Spinal cord (tissue), 10 donors: ENCODE data around the gene AGAP2. TPM values are rescaled to one million over a fixed set of nuclear protein-coding genes. Genes with fewer than 3 reads are reported as not detected.

Source experiments
- DNase-seq, 6 donors: peaks; one replicate each; pipeline versions ENCODE4 v3.0.0 to v3.0.0-alpha.2; 2013 to 2015; ENCODE audit warnings: low spot score in 6 of 6, low read depth in 4 of 6
- H3K27ac ChIP-seq: one replicate; pipeline ENCODE4 v1.5.1; 2013; ENCODE audit warnings: low read depth, low read length, control low read depth
- H3K27me3 ChIP-seq: one replicate; pipeline ENCODE4 v1.6.1; 2013; ENCODE audit warnings: low read length; ENCODE audit not compliant: control insufficient read depth, insufficient read depth
- H3K36me3 ChIP-seq: one replicate; pipeline ENCODE4 v1.6.1; 2013; ENCODE audit warnings: low read length; ENCODE audit not compliant: control insufficient read depth, insufficient read depth
- H3K4me1 ChIP-seq: one replicate; pipeline ENCODE4 v1.6.1; 2013; ENCODE audit warnings: low read length; ENCODE audit not compliant: control insufficient read depth, insufficient read depth
- H3K4me3 ChIP-seq: one replicate; pipeline ENCODE4 v1.5.1; 2013; ENCODE audit warnings: low read depth, low read length, control low read depth
- H3K9me3 ChIP-seq: one replicate; pipeline ENCODE4 v1.6.1; 2013; ENCODE audit warnings: low read length; ENCODE audit not compliant: control insufficient read depth, insufficient read depth
- WGBS: methylation state at CpG from one replicate; pipeline ENCODE4 v1.1.5; 2013; ENCODE audit warnings: missing lambda C conversion rate; ENCODE audit not compliant: insufficient coverage; 5-methylcytosine and 5-hydroxymethylcytosine counted together
- polyA plus RNA-seq, 2 donors: library from polyadenylated mRNA; unstranded; fragments of 120-200 nt; gene quantifications; one replicate each; pipeline ENCODE4 v1.2.1, GENCODE V29; 2013; ENCODE audit not compliant: insufficient read length in 2 of 2
- total RNA-seq, 2 donors: library from RNA; depleted of rRNA in 1 of 2; stranded (reverse); fragments of 120-200 nt in 1 of 2; fragments of >200 nt in 1 of 2; gene quantifications; one replicate each; pipeline versions ENCODE4 v1.2.3 to v1.2.4, GENCODE V29; 2013 to 2014
- donor health status: healthy.

AGAP2 gene
- total and polyA plus RNA-seq, 4 donors = 13.0 to 120 (median 68.3) TPM

DNA sequence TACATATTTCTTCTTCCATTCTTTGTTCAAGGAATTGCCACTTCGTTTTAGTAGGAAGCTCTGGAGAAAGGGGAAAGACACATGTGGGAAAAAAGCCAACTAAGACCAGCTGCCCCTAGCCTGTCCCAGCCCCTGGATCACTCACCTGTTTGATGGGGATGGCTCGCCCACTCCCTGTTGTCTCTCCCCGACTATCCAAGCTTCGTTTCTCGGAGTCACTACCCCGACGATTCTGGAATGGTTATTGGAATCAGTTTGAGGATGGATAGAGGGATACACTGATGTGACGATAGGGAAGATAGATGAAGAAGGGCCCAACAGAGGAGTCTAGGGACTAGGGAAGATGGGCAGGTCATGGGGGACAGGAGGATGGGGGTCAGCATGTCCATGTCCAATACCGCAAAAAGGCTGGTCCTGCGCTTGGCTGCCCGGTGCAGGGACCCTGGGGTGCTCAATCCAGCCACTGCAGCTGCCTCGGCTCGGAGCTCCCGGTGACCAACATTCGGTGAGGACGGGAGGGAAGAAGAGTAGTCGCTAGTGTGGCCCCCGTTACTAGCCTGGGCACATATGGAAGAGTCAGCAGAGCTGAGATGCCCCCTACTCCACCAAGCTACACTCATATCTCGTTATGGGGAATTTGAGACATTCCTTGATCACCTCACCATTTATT lies 7.0 kb downstream of the AGAP2 start:
- no peak for DNase-seq
- peaks cover 55% of the 10 kb centered on the region for H3K27me3 ChIP-seq
- peaks cover 66% of the 10 kb centered on the region for H3K36me3 ChIP-seq
- H3K4me3 ChIP-seq = no peak overlapping the region
- no peaks in the 10 kb centered on the region for H3K9me3 ChIP-seq
- WGBS = 74% methylated on average over 12 of the region's 19 CpGs
- H3K27ac ChIP-seq = no peak overlapping the region
- peaks cover 27% of the 10 kb centered on the region for H3K4me1 ChIP-seq

DNA sequence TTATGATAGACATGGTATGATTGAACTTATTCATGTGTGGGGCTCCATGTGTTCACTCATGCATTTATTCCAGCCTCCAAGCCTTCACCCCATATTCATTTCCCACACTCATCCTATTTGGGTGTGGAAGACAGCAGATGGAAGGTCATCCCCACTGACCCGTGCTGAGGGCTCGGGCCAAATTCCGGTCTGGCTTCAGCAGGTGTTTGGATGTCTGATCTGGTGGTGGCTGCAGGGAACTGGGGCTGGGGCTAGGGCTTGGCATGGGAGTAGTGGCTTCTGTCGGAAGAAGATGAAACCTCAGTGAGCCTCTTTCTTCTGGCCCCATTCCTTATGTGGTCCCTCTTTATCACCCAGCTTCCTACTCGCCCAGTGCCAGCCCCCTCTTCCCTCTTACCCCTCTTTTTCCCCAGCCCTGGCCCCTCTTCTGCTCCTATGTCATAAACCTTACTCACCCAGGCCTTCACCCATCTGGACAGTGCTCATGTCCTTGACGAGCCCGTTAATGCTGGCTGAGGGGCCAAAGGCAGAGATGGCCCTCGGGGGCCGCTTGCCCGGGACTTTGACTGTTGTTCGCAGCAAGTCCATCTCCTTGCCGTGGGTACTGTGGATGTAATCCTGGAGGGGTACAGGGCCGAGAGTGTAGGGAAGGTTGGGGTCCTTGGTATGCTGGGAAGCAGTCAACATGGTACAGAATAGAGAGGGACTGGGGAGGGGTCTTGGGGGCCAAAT lies 8.0 kb downstream of the AGAP2 start:
- Histone ChIP-seq H3K36me3 (peaks cover 72% of the 10 kb centered on the region), H3K27ac (no peak overlapping the region), H3K4me1 (peaks cover 26% of the 10 kb centered on the region), H3K27me3 (peaks cover 52% of the 10 kb centered on the region), H3K9me3 (no peaks in the 10 kb centered on the region), H3K4me3 (no peak overlapping the region)
- WGBS = 74% methylated on average over 7 of the region's 13 CpGs
- no peak for DNase-seq

DNA sequence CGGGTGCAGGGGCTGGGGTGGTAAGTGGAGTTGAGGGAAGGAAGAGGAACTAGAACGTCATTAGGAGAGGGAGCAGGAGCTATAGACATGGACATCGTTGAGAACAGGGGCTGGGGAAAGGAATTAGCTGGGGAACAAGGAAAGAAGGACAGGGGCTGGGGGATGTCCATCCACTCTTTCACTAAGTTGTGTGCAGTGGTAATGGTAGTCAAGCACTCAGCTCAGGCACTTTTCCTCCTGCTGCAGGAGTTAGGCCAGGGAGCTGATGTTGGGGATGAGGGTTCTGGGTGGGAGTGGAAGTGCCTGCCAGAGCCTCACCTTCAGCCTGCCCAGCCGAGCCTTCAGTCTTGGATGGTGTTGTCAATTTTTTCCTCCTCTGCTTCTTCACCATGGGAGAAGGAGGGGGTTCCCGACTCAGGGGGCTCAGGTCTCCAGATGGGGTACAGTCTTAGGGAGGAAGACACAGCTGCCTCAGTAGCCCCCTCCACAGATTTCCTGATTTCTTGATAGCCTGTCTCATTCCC lies 9.2 kb downstream of the AGAP2 start:
- peaks cover 75% of the 10 kb centered on the region for H3K36me3 ChIP-seq
- DNase-seq = no peak
- WGBS = 30% methylated on average over 3 of the region's 5 CpGs
- H3K4me1 ChIP-seq = peaks cover 24% of the 10 kb centered on the region
- no peak overlapping the region for H3K4me3 ChIP-seq
- peaks cover 48% of the 10 kb centered on the region for H3K27me3 ChIP-seq
- H3K9me3 ChIP-seq = no peaks in the 10 kb centered on the region
- no peak overlapping the region for H3K27ac ChIP-seq

DNA sequence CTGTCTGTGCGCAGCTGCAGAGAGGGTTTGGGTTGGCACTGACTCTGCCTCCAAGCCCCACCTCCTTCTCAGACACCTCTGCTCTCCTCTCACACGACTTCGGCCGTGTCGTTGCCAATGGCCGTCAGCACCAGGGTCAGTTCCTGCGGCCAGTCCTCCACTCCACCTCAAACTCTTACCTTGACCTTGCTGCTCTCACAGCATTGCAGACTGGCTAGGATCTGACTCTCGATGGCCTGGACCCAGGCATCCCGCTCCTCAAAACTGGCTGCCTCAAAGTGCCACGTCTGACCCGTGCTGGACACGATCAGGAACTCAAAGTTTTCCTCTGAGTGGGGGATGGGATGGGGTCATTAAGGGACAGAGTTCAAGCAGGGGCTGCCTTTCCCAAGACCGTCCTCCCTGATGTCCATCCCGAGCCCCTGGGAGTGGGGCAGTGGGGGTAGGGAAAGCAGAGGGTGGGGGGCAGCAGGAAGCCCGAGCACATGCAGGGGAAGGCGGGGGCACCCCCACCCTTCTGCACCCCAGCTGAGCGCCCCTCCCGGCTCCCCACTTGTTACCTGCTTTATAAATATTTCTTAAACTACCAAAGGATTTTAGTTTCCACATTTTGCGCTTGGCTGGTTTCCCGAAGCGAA lies 10.7 kb downstream of the AGAP2 start:
- Histone ChIP-seq H3K36me3 (peaks cover 60% of the 10 kb centered on the region), H3K4me3 (no peak overlapping the region), H3K27ac (no peak overlapping the region), H3K4me1 (peaks cover 24% of the 10 kb centered on the region), H3K27me3 (peaks cover 33% of the 10 kb centered on the region), H3K9me3 (no peaks in the 10 kb centered on the region)
- DNase-seq = peak in 1 of 6 donors; percentile 16
- WGBS = 34% methylated on average over 16 of the region's 21 CpGs

DNA sequence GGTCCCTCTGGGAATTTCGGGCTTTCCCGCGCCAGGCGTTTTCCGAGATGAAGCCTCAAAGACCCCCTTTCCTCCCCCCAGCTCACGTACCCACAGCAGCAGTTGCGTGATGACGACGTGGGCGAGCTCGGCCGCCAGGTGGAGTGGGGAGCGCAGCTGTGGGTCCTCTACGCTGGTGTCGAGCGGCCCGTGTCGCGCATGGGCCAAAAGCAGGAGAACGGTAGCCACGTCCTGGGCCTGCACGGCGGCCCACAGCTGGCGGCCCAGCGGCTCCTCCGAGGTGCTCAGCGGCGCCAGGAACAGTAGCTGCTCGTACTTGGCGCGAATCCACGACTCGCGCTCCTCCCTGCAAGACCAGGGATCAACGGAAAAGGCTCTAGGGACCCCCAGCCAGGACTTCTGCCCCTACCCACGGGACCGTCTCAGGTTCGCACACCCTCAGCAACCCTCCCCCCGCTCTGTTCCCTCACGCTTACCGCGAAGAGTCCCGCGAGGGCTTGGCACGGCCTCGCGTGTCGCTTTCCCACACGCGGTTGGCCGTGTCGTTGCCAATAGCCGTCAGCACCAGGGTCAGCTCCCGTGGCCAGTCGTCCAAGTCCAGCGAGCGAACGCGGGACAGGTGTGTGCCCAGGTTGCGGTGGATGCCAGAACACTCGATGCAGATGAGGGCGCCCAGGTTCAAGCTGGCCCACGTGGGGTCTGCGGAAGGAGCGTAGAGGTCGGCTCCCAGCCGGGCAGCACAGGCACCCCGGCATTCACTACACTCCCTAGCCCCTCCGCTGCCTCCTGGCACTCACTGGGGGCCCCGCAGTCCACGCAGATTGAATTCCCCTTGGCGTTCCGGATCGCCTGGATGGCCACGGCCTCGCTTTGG lies 11.4 kb downstream of the AGAP2 start:
- Histone ChIP-seq H3K27ac (no peak overlapping the region), H3K4me1 (peaks cover 24% of the 10 kb centered on the region), H3K9me3 (no peaks in the 10 kb centered on the region), H3K4me3 (peak overlapping the region; percentile 44), H3K36me3 (peaks cover 53% of the 10 kb centered on the region), H3K27me3 (peaks cover 29% of the 10 kb centered on the region)
- DNase-seq = peak in 2 of 6 donors; percentile 17 to 92
- WGBS = 12% methylated on average over 76 of the region's 76 CpGs

DNA sequence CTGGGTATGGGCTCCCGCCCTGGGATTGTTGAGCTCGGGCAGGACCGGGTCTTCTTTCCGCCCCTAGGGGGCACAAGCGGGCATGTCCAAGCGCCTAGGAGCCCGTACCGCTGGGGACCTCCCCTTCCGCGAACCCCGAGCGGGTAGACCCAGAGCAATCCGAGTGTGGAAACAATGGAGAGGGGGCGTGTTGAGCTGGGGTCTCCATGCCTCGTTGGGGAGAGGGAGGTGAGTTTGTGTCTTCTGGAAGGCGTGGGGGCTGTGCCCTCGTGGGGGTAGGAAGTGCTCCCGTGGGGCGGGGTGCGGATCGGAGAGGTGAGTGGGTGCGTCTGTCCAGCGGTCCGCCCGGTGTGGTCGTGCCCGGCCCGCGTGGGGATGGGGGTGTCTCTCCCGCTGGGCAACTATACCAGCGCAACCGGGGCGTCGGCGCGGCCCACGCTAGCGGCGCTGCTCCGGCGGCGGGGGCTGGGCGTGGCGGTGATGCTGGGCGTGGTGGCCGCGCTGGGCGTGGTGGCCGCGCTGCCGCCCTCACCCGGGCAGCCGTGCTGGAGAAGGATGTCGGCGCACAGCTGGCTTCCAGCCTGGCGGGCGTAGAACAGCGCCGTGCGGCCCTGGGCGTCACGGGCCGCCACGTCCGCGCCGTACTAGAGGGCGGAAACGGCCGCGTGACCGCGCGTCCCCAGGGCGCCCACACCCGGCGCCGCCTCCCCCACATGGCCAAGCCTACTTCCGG lies 12.2 kb downstream of the AGAP2 start:
- Histone ChIP-seq H3K36me3 (peaks cover 56% of the 10 kb centered on the region), H3K27me3 (peaks cover 29% of the 10 kb centered on the region), H3K9me3 (no peaks in the 10 kb centered on the region), H3K4me1 (peaks cover 24% of the 10 kb centered on the region), H3K4me3 (peak overlapping the region; percentile 64), H3K27ac (no peak overlapping the region)
- DNase-seq = peak in 2 of 6 donors; percentile 80 to 91
- 4% methylated on average over 77 of the region's 79 CpGs for whole genome bisulfite sequencing

DNA sequence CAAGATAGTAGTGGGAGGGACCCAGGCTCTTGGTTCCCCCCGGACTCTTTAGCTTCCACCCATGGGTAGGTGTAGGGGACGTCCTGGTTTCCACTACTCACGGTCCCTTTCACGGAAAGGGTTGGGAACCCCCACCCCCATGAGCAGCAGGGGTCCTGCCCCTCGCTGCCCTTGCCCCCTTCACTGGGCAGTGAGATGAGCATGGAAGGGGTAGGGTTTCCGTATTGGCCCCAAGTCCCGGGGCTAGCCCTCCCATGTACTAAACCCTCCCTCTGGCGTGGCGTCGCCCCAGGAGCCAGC lies 12.7 kb downstream of the AGAP2 start:
- no peak overlapping the region for H3K27ac ChIP-seq
- H3K4me3 ChIP-seq = peak overlapping the region; percentile 64
- no peaks in the 10 kb centered on the region for H3K9me3 ChIP-seq
- H3K4me1 ChIP-seq = peaks cover 24% of the 10 kb centered on the region
- H3K27me3 ChIP-seq = peaks cover 29% of the 10 kb centered on the region
- 10% methylated on average over 4 of the region's 10 CpGs for WGBS
- H3K36me3 ChIP-seq = peaks cover 55% of the 10 kb centered on the region
- DNase-seq = no peak

DNA sequence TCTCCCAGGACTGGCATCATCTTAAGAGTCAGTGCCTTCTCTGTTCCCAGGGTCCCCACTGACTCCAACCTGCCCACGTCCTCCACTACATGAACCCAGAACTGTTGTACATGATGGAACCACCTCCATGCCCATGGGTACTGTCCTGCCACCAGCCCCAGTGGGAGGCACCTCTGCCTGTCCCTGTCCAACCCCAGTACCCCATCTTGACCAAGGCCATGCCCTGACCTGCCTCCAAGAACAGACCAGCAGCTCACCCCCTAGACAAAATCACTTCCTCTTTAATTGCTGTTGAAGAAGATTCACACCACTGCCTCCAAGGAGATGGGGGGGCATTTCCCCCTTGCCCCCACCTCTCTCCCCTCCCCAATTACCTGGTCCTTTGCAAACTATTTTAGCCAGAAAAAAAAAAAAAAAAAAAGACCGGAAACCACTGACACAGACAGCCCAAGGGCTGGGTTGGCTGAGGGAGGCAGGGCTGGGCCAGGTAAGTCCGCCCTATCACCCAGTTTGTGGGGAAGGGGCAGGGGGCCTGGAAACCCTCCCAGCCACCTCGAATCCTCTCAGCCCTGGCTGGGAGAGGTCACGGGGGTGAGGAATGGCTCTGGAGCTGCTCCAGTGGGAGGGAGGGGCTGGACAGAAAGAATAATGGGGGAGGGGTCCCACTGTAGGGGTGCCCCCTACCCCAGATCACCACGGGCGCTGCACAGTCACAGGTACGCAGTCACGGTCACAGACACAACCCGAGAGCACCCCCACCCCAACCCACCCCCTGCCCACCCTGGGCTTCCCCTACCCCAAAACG lies 13.4 kb downstream of the AGAP2 start:
- Histone ChIP-seq H3K4me1 (peaks cover 24% of the 10 kb centered on the region), H3K36me3 (peaks cover 56% of the 10 kb centered on the region), H3K27ac (no peak overlapping the region), H3K4me3 (no peak overlapping the region), H3K27me3 (peaks cover 29% of the 10 kb centered on the region), H3K9me3 (no peaks in the 10 kb centered on the region)
- no peak for DNase-seq
- 68% methylated on average over 2 of the region's 11 CpGs for WGBS
